ENCODE data around the gene EPS15. TPM values are rescaled to one million over a fixed set of nuclear protein-coding genes. Genes with fewer than 3 reads are reported as not detected.
"Not testable (repeated sequence)": the region's sequence is repeated elsewhere in the genome, so short reads cannot be mapped to it uniquely, and the experiment has no call there.

EPS15 gene
- total RNA-seq, 4 donors from 2014 or later = 49.8 to 84.3 (median 62.5) TPM

GRCh38 chr1:51565009-51565408, 45.9 kb upstream of the EPS15 start:
- WGBS = 91% methylated on average over 2 of the region's 2 CpGs
- no peaks in the 10 kb centered on the region for H3K9me3 ChIP-seq
- DNase-seq (ENCODE audit: extremely low spot score) = no peak
- intact Hi-C loops (cut with DNase I) = no loop called here
- no peaks in the 10 kb centered on the region for H3K27me3 ChIP-seq
- TF ChIP-seq POLR2A (IDR thresholded peaks at IDR 0.05; ENCODE audit: low read depth) (no peak), EP300 (IDR thresholded peaks at IDR 0.05) (no peak), POLR2AphosphoS5 (IDR thresholded peaks at IDR 0.05) (no peak)
- TF ChIP-seq, protein P1, sequence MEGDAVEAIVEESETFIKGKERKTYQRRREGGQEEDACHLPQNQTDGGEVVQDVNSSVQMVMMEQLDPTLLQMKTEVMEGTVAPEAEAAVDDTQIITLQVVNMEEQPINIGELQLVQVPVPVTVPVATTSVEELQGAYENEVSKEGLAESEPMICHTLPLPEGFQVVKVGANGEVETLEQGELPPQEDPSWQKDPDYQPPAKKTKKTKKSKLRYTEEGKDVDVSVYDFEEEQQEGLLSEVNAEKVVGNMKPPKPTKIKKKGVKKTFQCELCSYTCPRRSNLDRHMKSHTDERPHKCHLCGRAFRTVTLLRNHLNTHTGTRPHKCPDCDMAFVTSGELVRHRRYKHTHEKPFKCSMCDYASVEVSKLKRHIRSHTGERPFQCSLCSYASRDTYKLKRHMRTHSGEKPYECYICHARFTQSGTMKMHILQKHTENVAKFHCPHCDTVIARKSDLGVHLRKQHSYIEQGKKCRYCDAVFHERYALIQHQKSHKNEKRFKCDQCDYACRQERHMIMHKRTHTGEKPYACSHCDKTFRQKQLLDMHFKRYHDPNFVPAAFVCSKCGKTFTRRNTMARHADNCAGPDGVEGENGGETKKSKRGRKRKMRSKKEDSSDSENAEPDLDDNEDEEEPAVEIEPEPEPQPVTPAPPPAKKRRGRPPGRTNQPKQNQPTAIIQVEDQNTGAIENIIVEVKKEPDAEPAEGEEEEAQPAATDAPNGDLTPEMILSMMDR (IDR thresholded peaks at IDR 0.05) = no peak
- no peak overlapping the region for H3K4me3 ChIP-seq
- no peak overlapping the region for H3K27ac ChIP-seq (replicated peaks in 1 of 4)
- H3K4me1 ChIP-seq = peaks cover 5 to 16% (median 6%) of the 10 kb centered on the region in 4 donors
- H3K36me3 ChIP-seq = no peaks in the 10 kb centered on the region

- Histone ChIP-seq H3K4me1 (peaks cover 0 to 8% (median 0%) of the 10 kb centered on the region in 4 donors), H3K4me3 (no peak overlapping the region), H3K27me3 (no peaks in the 10 kb centered on the region), H3K9me3 (no peaks in the 10 kb centered on the region), H3K36me3 (no peaks in the 10 kb centered on the region), H3K27ac (replicated peaks in 1 of 4) (no peak overlapping the region)
- TF ChIP-seq POLR2AphosphoS5 (IDR thresholded peaks at IDR 0.05) (no peak), POLR2A (IDR thresholded peaks at IDR 0.05; ENCODE audit: low read depth) (no peak), EP300 (IDR thresholded peaks at IDR 0.05) (no peak)
- TF ChIP-seq, protein P1 (IDR thresholded peaks at IDR 0.05) = no peak
- intact Hi-C loops (cut with DNase I) = no loop called here
- DNase-seq (ENCODE audit: extremely low spot score) = no peak
Measured at GRCh38 chr1:51564124-51564523, 45.1 kb upstream of the EPS15 start.

GRCh38 chr1:51561702-51562101, 42.6 kb upstream of the EPS15 start:
- Histone ChIP-seq H3K9me3 (no peaks in the 10 kb centered on the region), H3K4me1 (peaks cover 0 to 2% (median 0%) of the 10 kb centered on the region in 4 donors), H3K27me3 (no peaks in the 10 kb centered on the region), H3K27ac (replicated peaks in 1 of 4) (no peak overlapping the region), H3K36me3 (no peaks in the 10 kb centered on the region), H3K4me3 (no peak overlapping the region)
- intact Hi-C loops (cut with DNase I) = no loop called here
- 94% methylated on average over 1 of the region's 1 CpG for WGBS
- TF ChIP-seq EP300 (IDR thresholded peaks at IDR 0.05) (no peak), POLR2A (IDR thresholded peaks at IDR 0.05; ENCODE audit: low read depth) (no peak), POLR2AphosphoS5 (IDR thresholded peaks at IDR 0.05) (no peak)
- TF ChIP-seq, protein P1 (IDR thresholded peaks at IDR 0.05) = no peak
- no peak for DNase-seq (ENCODE audit: extremely low spot score)

- H3K4me3 ChIP-seq; DNase-seq (ENCODE audit: extremely low spot score); H3K36me3 ChIP-seq; intact Hi-C loops (cut with DNase I); H3K9me3 ChIP-seq; H3K27ac ChIP-seq (replicated peaks in 1 of 4); H3K4me1 ChIP-seq; H3K27me3 ChIP-seq: not testable (repeated sequence)
- WGBS = 86% methylated on average over 8 of the region's 8 CpGs
Measured at GRCh38 chr1:51560895-51561294, 41.8 kb upstream of the EPS15 start.

GRCh38 chr1:51560034-51560433, 41.0 kb upstream of the EPS15 start:
- no peak for DNase-seq (ENCODE audit: extremely low spot score)
- Histone ChIP-seq H3K9me3 (no peaks in the 10 kb centered on the region), H3K27me3 (no peaks in the 10 kb centered on the region), H3K36me3 (no peaks in the 10 kb centered on the region), H3K27ac (replicated peaks in 1 of 4) (no peak overlapping the region), H3K4me3 (no peak overlapping the region), H3K4me1 (peaks cover 0 to 2% (median 0%) of the 10 kb centered on the region in 4 donors)
- WGBS = 85% methylated on average over 6 of the region's 6 CpGs
- no peak for TF ChIP-seq POLR2AphosphoS5 (IDR thresholded peaks at IDR 0.05)
- intact Hi-C loops (cut with DNase I) = no loop called here

DNA sequence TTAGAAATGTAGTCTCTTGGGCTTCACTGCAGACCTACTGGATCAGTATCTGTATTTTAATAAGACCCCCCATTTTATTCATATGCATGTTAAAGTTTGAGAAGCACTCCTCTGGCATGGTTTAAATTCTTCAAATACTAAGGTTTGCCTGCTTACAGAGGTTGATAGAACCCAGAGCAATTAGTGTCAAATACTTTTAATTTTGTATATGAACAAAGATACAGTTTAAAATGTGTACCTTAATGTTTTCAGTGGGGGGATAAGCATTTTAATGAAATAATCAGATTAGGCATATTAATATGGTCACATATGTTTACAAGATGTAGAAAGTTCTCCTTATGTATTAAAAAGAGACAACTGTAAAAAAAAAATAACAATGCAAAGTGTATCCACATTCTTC, 40.4 kb upstream of the EPS15 start:
- DNase-seq (ENCODE audit: extremely low spot score) = no peak
- Histone ChIP-seq H3K36me3 (no peaks in the 10 kb centered on the region), H3K9me3 (no peaks in the 10 kb centered on the region), H3K4me1 (peaks cover 0 to 2% (median 0%) of the 10 kb centered on the region in 4 donors), H3K27me3 (no peaks in the 10 kb centered on the region), H3K4me3 (no peak overlapping the region), H3K27ac (replicated peaks in 1 of 4) (no peak overlapping the region)
- TF ChIP-seq, protein P1 (IDR thresholded peaks at IDR 0.05) = no peak
- TF ChIP-seq EP300 (IDR thresholded peaks at IDR 0.05) (no peak), POLR2A (IDR thresholded peaks at IDR 0.05; ENCODE audit: low read depth) (no peak), POLR2AphosphoS5 (IDR thresholded peaks at IDR 0.05) (no peak)
- intact Hi-C loops (cut with DNase I) = no loop called here
